MM.1S (cell line): ENCODE results near the gene SMPD2.

Experiments
- DNase-seq: peaks from one replicate; pipeline ENCODE4 v3.0.0-alpha.2; 2015
- H2AFZ ChIP-seq: fragments of 300-600 bp; sonication (generic); 2 replicates; pipeline ENCODE4 v1.6.0; 2016; ENCODE audit warnings: antibody characterized with exemption, low read length
- H3F3A ChIP-seq: fragments of 300-600 bp; sonication (generic); 2 replicates; pipeline ENCODE4 v1.6.1; 2016; ENCODE audit warnings: mild to moderate bottlenecking, antibody characterized with exemption, low read length, moderate library complexity, mixed read lengths; ENCODE audit not compliant: insufficient read depth
- H3K27ac ChIP-seq: fragments of 300-600 bp; sonication (generic); 2 replicates; pipeline ENCODE4 v1.5.1; 2016; ENCODE audit warnings: mild to moderate bottlenecking, low read length
- H3K27me3 ChIP-seq: fragments of 300-600 bp; sonication (generic); replicated peaks from 2 replicates; pipeline ENCODE4 v1.6.0; 2016; ENCODE audit warnings: low read length; ENCODE audit not compliant: insufficient read depth
- H3K36me3 ChIP-seq: fragments of 300-600 bp; sonication (generic); replicated peaks from 2 replicates; pipeline ENCODE4 v1.6.1; 2016; ENCODE audit warnings: mild to moderate bottlenecking, low read length, mixed read lengths; ENCODE audit not compliant: insufficient read depth
- H3K4me1 ChIP-seq: fragments of 300-600 bp; sonication (generic); 2 replicates; pipeline ENCODE4 v1.6.1; 2016; ENCODE audit warnings: low read length, mixed read lengths
- H3K4me2 ChIP-seq: fragments of 300-600 bp; sonication (generic); 2 replicates; pipeline ENCODE4 v1.6.0; 2016; ENCODE audit warnings: low read depth, low read length
- H3K4me3 ChIP-seq: fragments of 300-600 bp; sonication (generic); 2 replicates; pipeline ENCODE4 v1.5.1; 2016; ENCODE audit warnings: low read length, mixed read lengths
- H3K79me2 ChIP-seq: fragments of 300-600 bp; sonication (generic); 2 replicates; pipeline ENCODE4 v1.6.1; 2016; ENCODE audit warnings: mixed run types, low read length, mixed read lengths
- H3K9ac ChIP-seq: fragments of 300-600 bp; sonication (generic); 2 replicates; pipeline ENCODE4 v1.6.1; 2016; ENCODE audit warnings: low read length, mixed read lengths
- H3K9me2 ChIP-seq: fragments of 300-600 bp; sonication (generic); replicated peaks from 2 replicates; pipeline ENCODE4 v1.6.1; 2016; ENCODE audit warnings: mild to moderate bottlenecking, low read length, mixed read lengths; ENCODE audit not compliant: insufficient read depth
- H3K9me3 ChIP-seq: fragments of 300-600 bp; sonication (generic); replicated peaks from 2 replicates; pipeline ENCODE4 v1.6.1; 2016; ENCODE audit warnings: mild to moderate bottlenecking, low read length, mixed read lengths; ENCODE audit not compliant: insufficient read depth
- H4K20me1 ChIP-seq: fragments of 300-600 bp; sonication (generic); 2 replicates; pipeline ENCODE4 v1.6.1; 2016; ENCODE audit warnings: mild to moderate bottlenecking, low read length, moderate library complexity, mixed read lengths; ENCODE audit not compliant: insufficient read depth
- EZH2 ChIP-seq: fragments of 300-600 bp; sonication (generic); optimal IDR thresholded peaks from 2 replicates; pipeline ENCODE3; 2017; ENCODE audit warnings: low read depth, mild to moderate bottlenecking, antibody characterized with exemption, low read length, mixed read lengths
- EZH2phosphoT487 ChIP-seq: fragments of 300-600 bp; sonication (generic); IDR thresholded peaks from 2 replicates; pipeline ENCODE4 v1.6.1; 2018; ENCODE audit warnings: antibody characterized with exemption, low read length
- TF ChIP-seq, protein P1 (sequence below): fragments of 300-600 bp; sonication (generic); IDR thresholded peaks from 2 replicates; pipeline ENCODE4 v1.5.1; 2016; ENCODE audit warnings: antibody characterized with exemption, low read length, mixed read lengths

SMPD2 gene

DNA sequence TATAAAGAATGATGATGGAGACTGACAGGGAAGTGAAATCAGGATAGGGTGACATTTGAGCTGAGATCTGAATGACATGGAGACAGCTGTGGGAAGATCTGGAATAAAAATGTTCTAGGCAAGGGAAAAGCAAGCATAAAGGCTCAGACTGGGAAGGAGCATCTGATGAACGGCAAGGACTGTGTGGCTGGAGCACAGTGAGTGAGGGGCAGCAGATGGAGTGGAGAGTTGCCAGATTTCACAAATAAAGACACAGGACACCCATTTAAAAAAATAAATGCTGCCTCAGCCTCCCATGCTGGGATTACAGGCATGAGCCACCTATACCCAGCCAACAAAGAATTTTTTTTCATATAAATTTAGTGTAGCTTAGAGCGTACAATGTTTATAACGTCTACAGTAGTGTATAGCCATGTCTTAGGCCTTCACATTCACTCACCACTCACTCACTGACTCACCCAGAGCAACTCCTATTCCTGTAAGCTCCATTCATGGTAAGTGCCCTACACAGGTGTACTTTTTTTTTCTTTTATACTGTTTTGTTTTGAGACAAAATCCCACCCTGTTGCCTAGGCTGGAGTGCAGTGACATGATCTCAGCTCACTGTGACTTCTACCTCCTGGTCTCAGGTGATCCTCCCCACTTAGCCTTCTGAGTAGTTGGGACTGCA lies 44.9 kb downstream of the SMPD2 start:
- DNase-seq, result no peak
- Histone ChIP-seq H3K27ac (no peak overlapping the region), H4K20me1 (no peaks in the 10 kb centered on the region), H3K9me2 (no peaks in the 10 kb centered on the region), H3F3A (no peaks in the 10 kb centered on the region; the same call in 1 of the 2 replicates), H3K27me3 (no peaks in the 10 kb centered on the region), H3K36me3 (peaks cover 10% of the 10 kb centered on the region; the same call in 1 of the 2 replicates), H3K79me2 (peaks cover 25% of the 10 kb centered on the region), H3K4me1 (peaks cover 14% of the 10 kb centered on the region), H3K4me2 (no peak overlapping the region), H2AFZ (no peak overlapping the region), H3K4me3 (no peak overlapping the region), H3K9me3 (no peaks in the 10 kb centered on the region), H3K9ac (no peak overlapping the region)
- TF ChIP-seq, protein P1, sequence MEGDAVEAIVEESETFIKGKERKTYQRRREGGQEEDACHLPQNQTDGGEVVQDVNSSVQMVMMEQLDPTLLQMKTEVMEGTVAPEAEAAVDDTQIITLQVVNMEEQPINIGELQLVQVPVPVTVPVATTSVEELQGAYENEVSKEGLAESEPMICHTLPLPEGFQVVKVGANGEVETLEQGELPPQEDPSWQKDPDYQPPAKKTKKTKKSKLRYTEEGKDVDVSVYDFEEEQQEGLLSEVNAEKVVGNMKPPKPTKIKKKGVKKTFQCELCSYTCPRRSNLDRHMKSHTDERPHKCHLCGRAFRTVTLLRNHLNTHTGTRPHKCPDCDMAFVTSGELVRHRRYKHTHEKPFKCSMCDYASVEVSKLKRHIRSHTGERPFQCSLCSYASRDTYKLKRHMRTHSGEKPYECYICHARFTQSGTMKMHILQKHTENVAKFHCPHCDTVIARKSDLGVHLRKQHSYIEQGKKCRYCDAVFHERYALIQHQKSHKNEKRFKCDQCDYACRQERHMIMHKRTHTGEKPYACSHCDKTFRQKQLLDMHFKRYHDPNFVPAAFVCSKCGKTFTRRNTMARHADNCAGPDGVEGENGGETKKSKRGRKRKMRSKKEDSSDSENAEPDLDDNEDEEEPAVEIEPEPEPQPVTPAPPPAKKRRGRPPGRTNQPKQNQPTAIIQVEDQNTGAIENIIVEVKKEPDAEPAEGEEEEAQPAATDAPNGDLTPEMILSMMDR, result no peak
- TF ChIP-seq EZH2phosphoT487, result no peak
- no peak for TF ChIP-seq EZH2

DNA sequence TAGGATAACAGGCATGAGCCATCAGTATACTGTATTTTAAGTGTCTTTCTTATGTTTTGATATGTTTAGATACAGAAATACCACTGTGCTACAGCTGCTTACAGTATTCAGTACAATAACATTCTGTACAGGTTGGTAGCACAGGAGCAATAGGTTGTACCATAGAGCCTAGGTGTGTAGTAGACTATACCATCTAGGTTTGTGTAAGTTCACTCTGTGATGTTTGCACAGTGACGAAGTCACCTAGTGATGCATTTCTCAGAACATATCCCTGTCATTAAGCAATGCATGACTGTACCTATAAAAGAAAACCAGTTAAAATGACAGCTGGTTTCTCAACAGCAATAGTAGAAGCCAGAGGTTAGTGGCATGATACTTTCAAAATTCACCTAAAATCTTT lies 45.5 kb downstream of the SMPD2 start:
- no peaks in the 10 kb centered on the region for H4K20me1 ChIP-seq
- H3F3A ChIP-seq, result peaks cover 4% of the 10 kb centered on the region; the same call in 1 of the 2 replicates
- H3K4me3 ChIP-seq, result no peak overlapping the region
- H3K36me3 ChIP-seq, result peaks cover 3% of the 10 kb centered on the region; the same call in 1 of the 2 replicates
- no peak overlapping the region for H3K9ac ChIP-seq
- H3K27ac ChIP-seq, result no peak overlapping the region
- TF ChIP-seq EZH2phosphoT487, result no peak
- TF ChIP-seq, protein P1, result no peak
- no peak for TF ChIP-seq EZH2
- H3K9me2 ChIP-seq, result no peaks in the 10 kb centered on the region
- H3K4me2 ChIP-seq, result no peak overlapping the region
- peaks cover 13% of the 10 kb centered on the region for H3K4me1 ChIP-seq
- no peaks in the 10 kb centered on the region for H3K27me3 ChIP-seq
- no peak for DNase-seq
- no peaks in the 10 kb centered on the region for H3K9me3 ChIP-seq
- H2AFZ ChIP-seq, result no peak overlapping the region
- peaks cover 18% of the 10 kb centered on the region for H3K79me2 ChIP-seq

DNA sequence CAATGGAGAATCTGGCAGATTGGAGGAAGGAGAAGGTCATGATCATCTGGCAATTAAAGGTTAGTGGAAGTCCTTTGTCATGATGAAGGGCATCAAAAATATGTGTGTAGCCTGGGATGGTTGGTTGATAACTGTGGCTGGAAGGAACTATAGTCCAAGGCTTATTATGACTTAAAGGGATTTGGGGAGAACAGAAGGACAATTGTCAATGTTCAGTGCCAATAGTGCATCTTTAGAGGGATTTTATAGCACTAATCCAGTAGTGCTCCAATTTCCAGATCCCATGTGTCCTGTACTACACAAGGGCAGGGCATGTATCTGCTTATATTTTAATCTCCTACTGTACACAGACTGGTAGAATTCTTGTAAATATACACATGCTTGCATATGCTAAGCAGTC lies 47.5 kb downstream of the SMPD2 start:
- Histone ChIP-seq H3K9ac (no peak overlapping the region), H3K36me3 (no peaks in the 10 kb centered on the region), H3K27ac (no peak overlapping the region), H3K9me3 (no peaks in the 10 kb centered on the region), H3K4me2 (no peak overlapping the region), H3K4me3 (no peak overlapping the region), H4K20me1 (no peaks in the 10 kb centered on the region), H2AFZ (no peak overlapping the region), H3K79me2 (no peaks in the 10 kb centered on the region), H3K4me1 (peaks cover 17% of the 10 kb centered on the region), H3K27me3 (no peaks in the 10 kb centered on the region), H3K9me2 (no peaks in the 10 kb centered on the region), H3F3A (0 out of 2 replicates have a peak, but pooled peaks cover 4% of the 10 kb centered on the region)
- TF ChIP-seq, protein P1, result no peak
- no peak for TF ChIP-seq EZH2
- TF ChIP-seq EZH2phosphoT487, result no peak
- DNase-seq, result no peak
